GM13976 (cell line): ENCODE measurements around the gene ZSWIM7.

Experiments used
- DNase-seq: peaks from one replicate; pipeline ENCODE4 v3.0.0; 2012; ENCODE audit warnings: low spot score
- in situ Hi-C: fragments of 300-500 bp; cut with MboI; formaldehyde crosslinking; loops from one replicate; pipeline ENCODE4 v1.12.0; 2022; ENCODE audit warnings: low sequenced_read_pairs, mixed read lengths, inconsistent platforms; ENCODE audit not compliant: unreplicated experiment
- TF ChIP-seq, protein P1 (sequence below): IDR thresholded peaks from 2 replicates; pipeline ENCODE4 v1.5.1; 2012; ENCODE audit warnings: borderline replicate concordance, mild to moderate bottlenecking; ENCODE audit not compliant: insufficient read depth; ENCODE audit errors: extremely low read depth, missing control alignments, control extremely low read depth

ZSWIM7 gene

DNA sequence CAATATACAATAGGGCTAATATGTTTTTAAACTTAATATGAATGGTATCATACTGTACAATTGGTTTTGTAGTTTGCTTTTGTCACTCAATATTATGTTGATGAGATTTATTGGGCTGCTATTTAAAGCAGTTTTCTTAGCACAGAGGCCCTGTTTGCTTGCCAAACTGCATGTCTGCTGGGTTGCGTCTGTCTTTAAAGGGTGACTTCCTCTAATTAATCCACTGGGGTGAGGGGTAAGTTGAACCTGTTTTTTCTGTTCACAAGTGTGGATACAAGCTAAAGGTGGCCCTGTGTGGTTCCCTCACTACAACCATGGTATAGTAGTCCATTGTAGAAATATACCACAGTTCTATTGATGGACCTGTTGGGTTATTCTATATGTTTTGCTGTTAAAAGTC is 19.8 kb upstream of the ZSWIM7 start:
- in situ Hi-C loops, result no loop called here
- no peak for DNase-seq
- TF ChIP-seq, protein P1, sequence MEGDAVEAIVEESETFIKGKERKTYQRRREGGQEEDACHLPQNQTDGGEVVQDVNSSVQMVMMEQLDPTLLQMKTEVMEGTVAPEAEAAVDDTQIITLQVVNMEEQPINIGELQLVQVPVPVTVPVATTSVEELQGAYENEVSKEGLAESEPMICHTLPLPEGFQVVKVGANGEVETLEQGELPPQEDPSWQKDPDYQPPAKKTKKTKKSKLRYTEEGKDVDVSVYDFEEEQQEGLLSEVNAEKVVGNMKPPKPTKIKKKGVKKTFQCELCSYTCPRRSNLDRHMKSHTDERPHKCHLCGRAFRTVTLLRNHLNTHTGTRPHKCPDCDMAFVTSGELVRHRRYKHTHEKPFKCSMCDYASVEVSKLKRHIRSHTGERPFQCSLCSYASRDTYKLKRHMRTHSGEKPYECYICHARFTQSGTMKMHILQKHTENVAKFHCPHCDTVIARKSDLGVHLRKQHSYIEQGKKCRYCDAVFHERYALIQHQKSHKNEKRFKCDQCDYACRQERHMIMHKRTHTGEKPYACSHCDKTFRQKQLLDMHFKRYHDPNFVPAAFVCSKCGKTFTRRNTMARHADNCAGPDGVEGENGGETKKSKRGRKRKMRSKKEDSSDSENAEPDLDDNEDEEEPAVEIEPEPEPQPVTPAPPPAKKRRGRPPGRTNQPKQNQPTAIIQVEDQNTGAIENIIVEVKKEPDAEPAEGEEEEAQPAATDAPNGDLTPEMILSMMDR, result no peak

DNA sequence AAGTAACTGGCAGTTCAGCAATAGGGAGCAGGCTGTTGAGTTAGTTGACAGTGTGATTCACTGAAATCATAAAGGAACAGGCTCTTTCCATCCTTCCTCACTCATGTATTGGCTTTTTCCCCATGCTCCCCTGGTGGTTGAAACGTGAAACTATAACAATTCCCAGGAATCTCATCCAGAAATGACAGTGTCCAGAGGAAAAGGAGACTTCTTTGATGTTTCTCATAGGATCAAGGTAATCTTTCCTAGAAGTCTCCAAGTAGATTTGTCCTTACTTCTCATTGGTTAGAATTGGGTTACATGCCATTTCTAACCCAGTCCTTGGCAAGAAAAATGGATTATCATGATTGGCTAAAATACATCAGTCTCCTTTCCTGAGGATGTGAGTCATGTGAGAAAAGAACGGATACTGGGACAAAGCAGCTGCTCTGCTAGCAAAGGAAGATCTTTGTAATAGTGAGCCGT is 14.5 kb upstream of the ZSWIM7 start:
- TF ChIP-seq, protein P1, result no peak
- in situ Hi-C loops, result no loop called here
- no peak for DNase-seq

DNA sequence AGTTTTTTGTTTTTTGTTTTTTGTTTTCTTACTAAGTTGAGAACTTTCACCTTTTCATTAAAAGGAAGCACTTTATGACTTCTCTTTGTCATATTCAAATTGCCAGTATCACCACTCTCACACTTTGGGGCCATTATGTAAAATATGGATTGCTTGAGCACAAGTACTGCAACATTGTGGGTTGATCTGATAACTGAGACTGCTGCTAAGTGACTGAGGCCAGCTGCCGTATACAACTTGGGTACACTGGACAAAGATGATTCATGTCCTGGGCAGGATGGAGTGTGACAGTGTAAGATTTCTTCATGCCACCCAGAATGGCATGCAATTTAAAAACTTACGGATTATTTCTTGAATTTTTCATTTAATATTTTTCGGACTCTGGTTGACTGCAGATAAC is 7.9 kb upstream of the ZSWIM7 start:
- in situ Hi-C loops, result no loop called here
- TF ChIP-seq, protein P1, result no peak
- DNase-seq, result no peak

DNA sequence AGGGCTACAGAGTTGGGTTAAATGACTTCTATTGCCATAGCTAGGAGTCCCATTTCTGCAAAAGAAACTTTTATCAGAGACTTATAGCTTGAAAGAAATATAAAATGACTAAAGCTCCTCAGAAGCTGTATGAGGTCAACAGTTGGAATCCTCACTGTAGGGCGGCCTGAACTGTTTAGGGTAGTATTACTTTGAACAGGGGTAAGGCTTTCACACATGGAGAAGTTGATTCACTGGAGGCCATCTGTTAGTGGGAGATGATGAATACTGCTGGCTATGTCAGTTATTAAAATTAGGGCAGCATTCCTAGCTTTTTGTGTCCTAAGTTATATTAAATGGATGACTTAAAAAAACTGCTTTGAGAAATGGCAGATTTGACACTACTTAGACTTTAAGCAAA is 6.1 kb upstream of the ZSWIM7 start:
- DNase-seq, result no peak
- in situ Hi-C loops, result no loop called here
- TF ChIP-seq, protein P1, result no peak

DNA sequence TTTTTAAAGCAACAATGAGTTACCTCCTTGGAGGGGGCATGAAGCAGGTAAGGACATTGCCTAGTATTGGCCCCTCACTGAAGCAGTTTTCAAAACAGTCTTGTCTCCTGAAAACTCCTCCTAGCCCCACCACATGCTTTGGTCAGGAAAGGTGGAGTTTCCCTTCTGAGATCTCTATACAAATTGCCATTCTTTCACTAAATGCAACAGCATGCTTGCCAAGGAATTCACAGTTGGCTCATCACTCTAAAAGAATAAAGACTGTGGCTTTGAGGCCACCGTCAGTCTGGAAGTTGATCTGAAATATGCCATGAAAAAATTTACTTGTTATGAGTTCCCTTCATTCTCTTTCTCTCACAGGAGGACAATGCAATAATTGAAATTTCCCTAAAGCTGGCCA is 4.3 kb upstream of the ZSWIM7 start:
- in situ Hi-C loops, result no loop called here
- TF ChIP-seq, protein P1, result no peak
- DNase-seq, result no peak

DNA sequence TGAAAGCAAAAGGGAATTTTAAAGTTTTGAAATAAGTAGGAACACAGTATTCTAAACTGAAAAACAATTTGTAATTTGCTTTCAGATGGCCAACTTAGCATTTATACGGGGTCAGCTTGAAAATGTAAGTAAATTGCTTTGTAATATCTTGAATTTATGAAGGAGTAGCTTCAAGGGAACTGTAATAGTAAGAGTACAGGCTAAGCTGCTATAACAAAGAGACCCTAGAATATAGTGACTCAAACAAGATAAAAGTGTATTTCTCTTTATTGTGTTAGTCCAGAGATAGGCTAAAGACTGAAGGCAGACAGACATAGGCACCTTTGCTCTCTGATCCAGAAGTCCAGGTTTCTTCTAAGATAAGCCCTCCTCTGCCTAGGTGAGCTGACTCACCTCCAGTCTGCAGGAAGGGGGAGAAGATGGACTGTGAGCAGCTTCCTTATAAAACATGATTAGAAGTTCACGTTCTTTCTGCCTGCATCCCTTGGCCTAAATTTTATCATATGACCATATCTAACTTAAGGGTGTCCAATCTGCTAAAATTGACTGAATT is 3.3 kb upstream of the ZSWIM7 start:
- no peak for DNase-seq
- TF ChIP-seq, protein P1, result no peak
- in situ Hi-C loops, result no loop called here
